ENCODE measurements around the gene DAB1. TPM values are rescaled to one million over a fixed set of nuclear protein-coding genes. Genes with fewer than 3 reads are reported as not detected.

Gene DAB1
- total RNA-seq, 2 experiments from 2014 or later, result 0.52 to 0.61 TPM

DNA sequence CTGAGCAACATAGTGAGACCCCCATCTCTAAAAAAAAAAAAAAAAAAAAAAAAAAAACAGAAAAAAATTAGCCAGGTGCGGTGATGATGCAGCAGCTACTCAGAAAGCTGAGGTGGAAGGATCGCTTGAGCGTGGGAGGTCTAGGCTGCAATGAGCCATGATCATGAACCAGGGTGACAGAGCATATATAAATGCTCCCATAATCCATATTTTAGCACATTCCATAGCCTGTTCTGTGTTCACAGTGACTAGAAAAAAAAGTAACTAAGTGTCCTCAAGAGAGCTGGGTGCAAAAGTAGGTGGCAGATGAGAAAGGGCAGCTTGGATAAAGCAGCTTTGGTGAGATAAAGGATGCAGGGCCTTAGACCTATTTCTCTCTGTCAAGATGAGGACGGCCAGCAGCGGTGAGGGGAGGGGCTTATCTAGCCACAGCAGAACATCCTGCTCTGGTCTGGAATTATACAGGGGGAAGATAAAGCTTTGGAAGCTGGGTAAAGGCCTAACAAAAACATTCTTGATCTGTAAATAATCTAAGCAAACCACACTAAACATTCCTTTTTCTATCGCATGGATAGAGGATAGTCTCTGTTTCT lies 205.3 kb downstream of the DAB1 start:
- Mint-ChIP-seq H3K9me3 (no peaks in the 10 kb centered on the region), H3K27ac (no peak overlapping the region), H3K4me1 (ENCODE audit: low read depth) (no peaks in the 10 kb centered on the region), H3K36me3 (ENCODE audit: low read depth) (no peaks in the 10 kb centered on the region), H3K4me3 (no peak overlapping the region), H3K27me3 (no peaks in the 10 kb centered on the region)
- no peak overlapping the region for H3K27ac ChIP-seq (ENCODE audit: low read depth in 1 of 2, low read length in 2 of 2)
- no peaks in the 10 kb centered on the region for H3K27me3 ChIP-seq (ENCODE audit: control insufficient read depth in 1 of 2, insufficient read depth in 2 of 2, low read length in 2 of 2)
- CTCF ChIA-PET, result interaction anchor here (0.9 kb wide), 1 partner anchor 14 kb away, joined by 3 read pairs; no protein-coding TSS in a partner anchor
- POLR2A ChIA-PET, result no interaction called here
- ATAC-seq (ENCODE audit: poor library complexity) (no peak), DNase-seq (no peak)
- no peaks in the 10 kb centered on the region for H3K9me3 ChIP-seq (ENCODE audit: control insufficient read depth in 1 of 2, insufficient read depth in 1 of 2, low read length in 2 of 2)
- H3K4me1 ChIP-seq (ENCODE audit: insufficient read depth, low read length), result no peaks in the 10 kb centered on the region
- intact Hi-C loops (cut with DNase I, micrococcal nuclease), result no loop called here
- H3K36me3 ChIP-seq (ENCODE audit: insufficient read depth, low read length), result no peaks in the 10 kb centered on the region
- H3K4me3 ChIP-seq (ENCODE audit: low read length), result no peak overlapping the region
- TF ChIP-seq, protein P1, sequence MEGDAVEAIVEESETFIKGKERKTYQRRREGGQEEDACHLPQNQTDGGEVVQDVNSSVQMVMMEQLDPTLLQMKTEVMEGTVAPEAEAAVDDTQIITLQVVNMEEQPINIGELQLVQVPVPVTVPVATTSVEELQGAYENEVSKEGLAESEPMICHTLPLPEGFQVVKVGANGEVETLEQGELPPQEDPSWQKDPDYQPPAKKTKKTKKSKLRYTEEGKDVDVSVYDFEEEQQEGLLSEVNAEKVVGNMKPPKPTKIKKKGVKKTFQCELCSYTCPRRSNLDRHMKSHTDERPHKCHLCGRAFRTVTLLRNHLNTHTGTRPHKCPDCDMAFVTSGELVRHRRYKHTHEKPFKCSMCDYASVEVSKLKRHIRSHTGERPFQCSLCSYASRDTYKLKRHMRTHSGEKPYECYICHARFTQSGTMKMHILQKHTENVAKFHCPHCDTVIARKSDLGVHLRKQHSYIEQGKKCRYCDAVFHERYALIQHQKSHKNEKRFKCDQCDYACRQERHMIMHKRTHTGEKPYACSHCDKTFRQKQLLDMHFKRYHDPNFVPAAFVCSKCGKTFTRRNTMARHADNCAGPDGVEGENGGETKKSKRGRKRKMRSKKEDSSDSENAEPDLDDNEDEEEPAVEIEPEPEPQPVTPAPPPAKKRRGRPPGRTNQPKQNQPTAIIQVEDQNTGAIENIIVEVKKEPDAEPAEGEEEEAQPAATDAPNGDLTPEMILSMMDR (IDR thresholded peaks at IDR 0.05), result no peak

DNA sequence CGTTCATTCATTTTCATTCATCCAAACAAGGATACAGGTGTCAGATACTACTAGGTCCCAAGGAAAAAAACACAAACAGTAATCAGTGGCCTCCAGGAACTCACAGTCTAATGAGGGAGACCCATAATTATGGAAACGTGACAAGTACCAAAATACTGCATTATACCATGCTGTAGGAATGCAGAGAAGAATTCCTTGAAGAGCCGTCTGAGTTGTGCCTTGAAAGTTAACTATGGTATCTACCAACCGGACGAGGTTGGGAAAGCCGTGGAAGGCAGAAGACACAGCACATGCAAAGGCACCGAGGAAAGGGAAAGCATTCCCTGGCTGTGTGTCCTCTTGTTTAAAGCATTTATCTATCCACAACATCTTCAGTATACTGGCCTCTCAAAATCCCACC lies 206.0 kb downstream of the DAB1 start:
- Histone ChIP-seq H3K27me3 (ENCODE audit: control insufficient read depth in 1 of 2, insufficient read depth in 2 of 2, low read length in 2 of 2) (no peaks in the 10 kb centered on the region), H3K4me1 (ENCODE audit: insufficient read depth, low read length) (no peaks in the 10 kb centered on the region), H3K4me3 (ENCODE audit: low read length) (no peak overlapping the region), H3K36me3 (ENCODE audit: insufficient read depth, low read length) (no peaks in the 10 kb centered on the region), H3K9me3 (ENCODE audit: control insufficient read depth in 1 of 2, insufficient read depth in 1 of 2, low read length in 2 of 2) (no peaks in the 10 kb centered on the region), H3K27ac (ENCODE audit: low read depth in 1 of 2, low read length in 2 of 2) (no peak overlapping the region)
- no peak for DNase-seq
- Mint-ChIP-seq H3K4me3 (no peak overlapping the region), H3K27ac (no peak overlapping the region), H3K36me3 (ENCODE audit: low read depth) (no peaks in the 10 kb centered on the region), H3K9me3 (no peaks in the 10 kb centered on the region), H3K27me3 (no peaks in the 10 kb centered on the region), H3K4me1 (ENCODE audit: low read depth) (no peaks in the 10 kb centered on the region)
- CTCF ChIA-PET, result interaction anchor here (0.9 kb wide), 1 partner anchor 14 kb away, joined by 3 read pairs; no protein-coding TSS in a partner anchor
- POLR2A ChIA-PET, result no interaction called here
- no peak for ATAC-seq (ENCODE audit: poor library complexity)
- TF ChIP-seq, protein P1 (IDR thresholded peaks at IDR 0.05), result no peak
- intact Hi-C loops (cut with DNase I, micrococcal nuclease), result no loop called here

DNA sequence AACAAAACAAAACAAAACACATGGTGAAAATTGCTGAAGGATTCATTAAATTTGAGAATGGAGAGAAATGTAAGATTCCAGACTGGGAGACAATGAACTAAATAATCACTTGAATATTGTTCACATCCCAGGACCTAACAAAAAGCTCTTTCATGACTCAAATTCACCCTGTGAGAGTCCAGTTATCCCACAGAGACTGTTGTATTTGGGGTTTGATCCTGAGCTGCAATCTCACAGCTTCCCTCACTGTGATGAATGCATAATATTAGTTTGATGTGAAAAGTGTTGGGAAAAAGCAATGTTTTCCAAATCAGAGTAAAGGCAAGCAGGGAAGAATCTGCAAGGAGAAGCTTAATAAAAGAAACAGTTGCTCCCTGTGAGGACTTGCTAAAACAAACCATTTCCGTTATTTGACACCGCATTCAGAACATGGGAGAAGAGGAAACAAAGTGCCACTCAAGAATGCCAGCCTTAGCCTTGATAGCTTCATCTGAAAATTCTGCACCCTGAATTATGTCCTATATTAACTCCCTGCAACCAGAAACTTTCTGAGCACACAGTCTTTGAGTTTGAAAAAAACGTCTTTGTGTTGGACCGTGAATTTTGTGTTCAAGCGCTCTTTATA lies 208.8 kb downstream of the DAB1 start:
- no peak for DNase-seq
- no peak overlapping the region for H3K4me3 ChIP-seq (ENCODE audit: low read length)
- intact Hi-C loops (cut with DNase I, micrococcal nuclease), result no loop called here
- H3K9me3 Mint-ChIP-seq, result no peaks in the 10 kb centered on the region
- H3K36me3 Mint-ChIP-seq (ENCODE audit: low read depth), result no peaks in the 10 kb centered on the region
- no peak overlapping the region for H3K27ac ChIP-seq (ENCODE audit: low read depth in 1 of 2, low read length in 2 of 2)
- no peak overlapping the region for H3K27ac Mint-ChIP-seq
- H3K4me1 Mint-ChIP-seq (ENCODE audit: low read depth), result no peaks in the 10 kb centered on the region
- H3K9me3 ChIP-seq (ENCODE audit: control insufficient read depth in 1 of 2, insufficient read depth in 1 of 2, low read length in 2 of 2), result no peaks in the 10 kb centered on the region
- POLR2A ChIA-PET, result no interaction called here
- no peaks in the 10 kb centered on the region for H3K27me3 ChIP-seq (ENCODE audit: control insufficient read depth in 1 of 2, insufficient read depth in 2 of 2, low read length in 2 of 2)
- CTCF ChIA-PET, result interaction anchor here (0.9 kb wide), 1 partner anchor 18 kb away, joined by 3 read pairs; no protein-coding TSS in a partner anchor
- TF ChIP-seq, protein P1 (IDR thresholded peaks at IDR 0.05), result no peak
- H3K27me3 Mint-ChIP-seq, result no peaks in the 10 kb centered on the region
- no peaks in the 10 kb centered on the region for H3K4me1 ChIP-seq (ENCODE audit: insufficient read depth, low read length)
- H3K36me3 ChIP-seq (ENCODE audit: insufficient read depth, low read length), result no peaks in the 10 kb centered on the region
- no peak for ATAC-seq (ENCODE audit: poor library complexity)
- H3K4me3 Mint-ChIP-seq, result no peak overlapping the region

All from CD4-positive, alpha-beta T cell (primary cell).